Activated naive CD4-positive, alpha-beta T cell treated with anti-CD3 and anti-CD28 coated beads, Interleukin-2, amount 50 U/mL, for 72 hours (primary cell): Measurements from ENCODE around the gene FAM193A. TPM values are rescaled to one million over a fixed set of nuclear protein-coding genes. Genes with fewer than 3 reads are reported as not detected.
"Not testable (repeated sequence)": the region's sequence is repeated elsewhere in the genome, so short reads cannot be mapped to it uniquely, and the experiment has no call there.

Experiments used
- ATAC-seq, 2 donors: fragments of 150-1000 bp; cut with Tn5 transposase; 2 replicates each; pipeline ENCODE4 v1.10.0; 2021; ENCODE audit warnings: mild to moderate bottlenecking in 2 of 2, moderate library complexity in 2 of 2
- DNase-seq, 2 donors: peaks; one replicate each; pipeline ENCODE4 v3.0.0; 2021 to 2022; ENCODE audit warnings: low spot score in 2 of 2
- H3K27ac Mint-ChIP-seq, 2 donors: one replicate each; pipeline ENCODE4 v1.8.0; 2022; ENCODE audit warnings: mild to moderate bottlenecking in 2 of 2, mixed read lengths in 2 of 2
- H3K36me3 Mint-ChIP-seq, 2 donors: one replicate each; pipeline ENCODE4 v1.8.0; 2022; ENCODE audit warnings: mixed read lengths in 2 of 2
- H3K9me3 Mint-ChIP-seq, 2 donors: one replicate each; pipeline ENCODE4 v1.8.0; 2022; ENCODE audit warnings: mixed read lengths in 2 of 2
- total RNA-seq, 2 donors: library from RNA; stranded (reverse); gene quantifications; one replicate each; pipeline ENCODE4 v1.2.3, GENCODE V29; 2022

Gene FAM193A
- total RNA-seq, 2 donors from 2014 or later, result 31.0 to 32.4 TPM

DNA sequence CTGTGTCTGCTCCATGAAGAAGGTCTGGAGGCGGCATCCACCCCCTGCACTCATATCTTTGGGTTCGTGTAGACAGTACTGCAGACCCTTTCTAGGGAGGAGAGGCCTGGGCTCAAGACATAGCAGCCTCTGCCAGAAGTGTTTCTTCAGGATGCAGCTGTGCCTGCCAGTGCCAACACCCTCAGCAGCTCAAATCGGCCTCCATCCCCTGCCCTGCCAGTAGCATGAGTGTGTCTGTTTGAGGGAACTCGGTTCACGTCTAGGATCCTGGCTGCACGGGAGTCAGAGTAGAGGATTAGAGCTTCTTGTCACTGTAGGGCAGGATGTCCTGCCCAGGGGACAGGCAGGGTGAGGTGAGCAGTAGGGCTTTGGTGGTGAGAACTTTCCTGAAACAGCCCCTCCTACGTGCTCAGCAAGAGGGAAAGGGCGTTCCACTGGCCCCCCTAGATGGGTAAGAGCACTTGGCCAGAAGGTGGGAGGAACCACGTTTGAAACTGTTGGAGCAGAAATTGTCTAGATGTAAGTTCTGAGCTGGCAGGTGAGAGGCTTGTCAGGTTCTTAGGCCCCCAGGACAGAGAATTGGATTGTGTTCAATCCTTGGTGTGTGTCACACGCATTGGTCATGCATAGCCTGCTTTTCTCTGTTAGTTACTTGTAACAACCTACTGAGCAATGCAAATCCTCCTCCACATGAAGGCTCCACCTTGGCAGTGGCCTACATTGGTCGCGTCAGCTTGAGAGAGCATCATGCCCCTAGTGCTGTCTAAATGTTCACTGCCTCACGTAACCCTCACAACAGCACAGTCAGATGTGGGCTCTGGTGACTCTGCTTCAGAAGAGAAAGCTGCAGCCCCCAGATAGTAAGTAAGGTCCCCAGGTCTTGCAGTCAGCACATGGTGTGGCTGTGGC is 25.8 kb upstream of the FAM193A start:
- H3K36me3 Mint-ChIP-seq, result peaks cover 10 to 24% of the 10 kb centered on the region in 2 donors
- H3K27ac Mint-ChIP-seq, result peak overlapping the region; percentile 21 to 45
- DNase-seq (no peak), ATAC-seq (no peak)
- H3K9me3 Mint-ChIP-seq, result no peaks in the 10 kb centered on the region

DNA sequence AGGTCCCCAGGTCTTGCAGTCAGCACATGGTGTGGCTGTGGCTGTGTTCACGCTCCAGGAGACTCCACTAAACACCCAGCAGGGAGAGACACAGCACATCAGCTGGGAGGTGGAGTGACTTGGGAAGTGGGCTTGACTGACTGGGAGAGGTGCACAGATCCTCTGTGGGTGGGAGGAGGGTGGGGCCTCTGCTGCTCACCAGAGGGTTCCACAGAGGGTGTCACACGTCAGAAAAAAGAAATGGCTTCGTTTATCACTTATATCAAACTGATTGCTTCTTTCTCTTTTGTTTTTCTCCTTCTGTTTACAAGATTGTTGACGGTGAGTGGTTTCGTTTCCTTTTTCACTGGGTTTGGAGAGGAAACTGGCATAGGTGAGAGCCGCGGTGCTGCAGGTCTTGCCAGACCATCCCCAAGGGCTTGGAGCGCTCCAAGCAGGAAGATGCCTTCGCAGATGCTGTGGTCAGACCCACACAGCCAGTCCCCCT is 24.8 kb upstream of the FAM193A start:
- H3K36me3 Mint-ChIP-seq, result peaks cover 6 to 24% of the 10 kb centered on the region in 2 donors
- DNase-seq, result no peak
- H3K27ac Mint-ChIP-seq, result peak overlapping the region in 1 of 2 donors; percentile 52
- no peak for ATAC-seq
- H3K9me3 Mint-ChIP-seq, result no peaks in the 10 kb centered on the region

DNA sequence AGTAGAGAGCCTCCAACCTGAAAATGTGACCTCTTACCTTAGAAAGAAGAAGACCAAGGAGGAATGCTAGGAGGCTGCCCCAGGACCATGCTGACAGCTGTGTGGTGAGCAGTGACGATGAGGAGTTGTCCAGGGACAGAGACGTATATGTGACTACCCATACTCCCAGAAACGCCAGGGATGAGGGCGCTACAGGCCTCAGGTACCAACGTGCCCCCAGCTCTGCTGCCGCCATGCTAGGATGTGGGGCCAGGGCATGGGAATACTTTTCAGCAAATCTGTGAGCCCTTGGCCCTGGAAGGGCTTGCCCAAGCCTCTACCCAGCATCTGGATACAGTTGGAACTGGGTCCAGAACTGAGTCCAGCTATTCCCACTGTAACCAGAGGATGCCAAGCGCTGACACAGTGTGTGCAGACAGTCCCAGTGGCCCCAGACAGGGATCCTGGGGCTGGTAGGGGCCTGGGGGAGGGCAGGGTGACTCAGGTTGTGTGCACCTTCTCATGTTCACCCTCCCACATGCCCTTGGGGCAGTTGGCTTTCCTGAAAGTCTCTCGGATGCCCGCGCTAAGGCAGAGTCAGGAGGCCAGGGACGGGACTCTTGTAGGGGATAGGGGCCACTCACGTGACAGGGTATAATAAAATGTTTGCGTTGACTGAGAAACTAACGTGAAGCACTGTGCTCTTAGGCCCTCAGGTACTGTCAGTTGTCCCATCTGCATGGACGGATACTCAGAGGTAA is 23.9 kb upstream of the FAM193A start:
- ATAC-seq, result no peak
- H3K36me3 Mint-ChIP-seq, result peaks cover 6 to 24% of the 10 kb centered on the region in 2 donors
- H3K9me3 Mint-ChIP-seq, result no peaks in the 10 kb centered on the region
- H3K27ac Mint-ChIP-seq, result peak overlapping the region in 1 of 2 donors; percentile 52
- no peak for DNase-seq

DNA sequence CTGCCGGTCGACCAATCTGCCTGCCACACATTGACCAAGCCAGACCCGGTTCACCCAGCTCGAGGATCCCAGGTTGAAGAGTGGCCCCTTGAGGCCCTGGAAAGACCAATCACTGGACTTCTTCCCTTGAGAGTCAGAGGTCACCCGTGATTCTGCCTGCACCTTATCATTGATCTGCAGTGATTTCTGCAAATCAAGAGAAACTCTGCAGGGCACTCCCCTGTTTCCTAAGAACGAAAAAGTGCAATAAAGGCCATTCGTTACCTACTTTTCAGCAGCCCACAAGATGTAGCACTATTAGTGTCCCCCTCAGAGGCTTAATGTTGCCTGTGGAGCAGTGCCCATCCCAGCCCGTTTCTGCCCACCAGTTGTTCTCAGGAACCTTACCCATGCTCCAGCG is 22.3 kb upstream of the FAM193A start:
- H3K36me3 Mint-ChIP-seq, result peaks cover 6 to 24% of the 10 kb centered on the region in 2 donors
- not testable (repeated sequence) for H3K9me3 Mint-ChIP-seq, ATAC-seq, DNase-seq
- peak overlapping the region in 1 of 2 donors; percentile 14 for H3K27ac Mint-ChIP-seq

DNA sequence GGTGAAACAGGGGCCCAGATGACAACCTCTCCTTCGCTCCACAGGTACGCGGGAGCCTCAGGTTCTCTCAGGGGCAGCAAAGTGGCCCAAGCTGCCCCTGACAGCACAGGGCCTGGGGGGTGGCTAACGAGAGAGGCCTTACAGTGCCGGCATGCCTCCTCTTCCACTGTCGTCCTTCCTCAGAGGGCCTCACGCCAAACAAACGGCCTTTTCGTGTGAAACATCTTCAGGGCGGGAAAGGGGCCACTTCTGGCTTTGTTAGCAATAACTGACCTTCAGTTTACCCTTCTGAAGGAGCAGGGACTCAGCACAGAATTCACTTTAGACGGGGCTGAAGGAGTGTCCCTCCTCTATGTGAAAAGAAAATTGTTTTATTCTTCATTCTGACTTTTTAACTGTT is 21.5 kb upstream of the FAM193A start:
- Mint-ChIP-seq H3K36me3 (peaks cover 6 to 24% of the 10 kb centered on the region in 2 donors), H3K27ac (peak overlapping the region in 1 of 2 donors; percentile 75)
- DNase-seq, ATAC-seq, H3K9me3 Mint-ChIP-seq: not testable (repeated sequence)

DNA sequence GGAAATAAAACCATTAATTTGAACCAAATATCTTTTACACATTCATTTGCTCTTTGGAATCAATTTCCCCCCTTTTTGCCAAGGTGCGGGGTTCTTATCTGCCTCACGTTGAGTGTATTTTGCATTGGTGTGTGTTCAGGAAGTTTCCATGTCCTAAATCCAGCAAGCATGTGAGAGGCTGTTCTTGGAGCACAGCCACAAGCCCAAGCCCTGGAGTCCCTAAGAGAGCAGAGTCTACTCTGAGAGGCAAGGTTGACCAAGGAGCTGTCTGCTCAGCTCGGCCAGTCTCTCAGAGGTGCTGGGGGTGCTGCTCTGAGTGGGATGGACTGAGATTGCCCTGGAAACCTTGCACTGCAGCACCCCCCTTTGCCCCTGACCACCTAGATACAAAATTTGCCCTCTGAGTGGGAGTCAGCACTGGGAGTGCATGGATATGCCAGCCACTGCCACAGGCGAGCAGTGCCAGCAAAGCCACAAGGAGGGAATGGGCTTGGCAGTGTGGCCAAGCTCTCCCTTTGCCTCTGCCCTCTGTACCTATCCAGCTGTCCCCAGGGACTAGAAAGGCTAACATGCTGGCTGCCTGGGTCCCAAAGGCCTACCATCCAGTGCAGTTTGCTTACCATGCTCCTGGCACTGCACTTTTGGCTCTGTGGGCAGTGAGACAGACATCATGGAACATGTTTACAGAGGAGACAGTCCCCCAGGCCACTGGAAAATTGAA is 20.5 kb upstream of the FAM193A start:
- ATAC-seq (peak in 1 of 2 donors; percentile 17), DNase-seq (no peak)
- H3K27ac Mint-ChIP-seq, result peak overlapping the region; percentile 20 to 55
- H3K36me3 Mint-ChIP-seq, result peaks cover 6 to 24% of the 10 kb centered on the region in 2 donors
- no peaks in the 10 kb centered on the region for H3K9me3 Mint-ChIP-seq

DNA sequence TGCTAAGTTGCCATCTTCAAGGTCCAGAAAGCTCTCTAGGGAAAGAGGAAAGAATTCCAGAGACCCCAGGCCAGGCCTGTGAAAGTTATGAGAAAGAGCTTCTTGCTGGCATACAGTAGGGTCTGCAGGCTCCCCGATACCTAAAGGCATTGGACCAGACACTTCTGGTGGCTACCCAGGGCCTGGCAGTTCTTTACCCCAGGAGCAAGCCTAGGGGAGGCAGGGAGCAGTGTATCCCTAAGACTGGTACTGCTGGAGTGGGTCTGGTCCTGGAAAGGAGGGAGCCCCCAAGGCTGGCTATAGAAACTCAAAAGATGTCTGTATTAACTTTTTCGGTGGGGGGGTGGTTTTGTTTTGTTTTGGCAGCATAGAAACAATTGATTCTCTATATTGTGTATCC is 19.8 kb upstream of the FAM193A start:
- H3K9me3 Mint-ChIP-seq, result no peaks in the 10 kb centered on the region
- DNase-seq (no peak), ATAC-seq (peak in 1 of 2 donors; percentile 24)
- H3K27ac Mint-ChIP-seq, result peak overlapping the region; percentile 20 to 50
- peaks cover 6 to 24% of the 10 kb centered on the region in 2 donors for H3K36me3 Mint-ChIP-seq

DNA sequence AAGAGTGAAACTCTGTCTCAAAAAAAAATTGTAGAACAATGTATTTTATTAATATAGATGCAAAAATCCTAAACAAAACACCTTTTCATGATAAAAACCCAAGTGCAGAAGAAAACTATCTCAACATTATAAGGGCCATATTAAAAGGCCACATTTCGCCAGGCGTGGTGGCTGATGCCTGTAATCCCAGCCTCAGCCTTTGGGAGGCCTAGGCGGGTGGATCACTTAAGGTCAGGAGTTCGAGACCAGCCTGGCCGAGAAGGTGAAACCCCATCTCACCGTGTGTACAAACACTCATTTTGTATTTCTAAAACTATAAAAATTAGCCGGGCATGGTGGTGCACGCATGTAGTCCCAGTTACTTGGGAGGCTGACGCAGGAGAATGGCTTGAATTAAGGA is 9.9 kb upstream of the FAM193A start:
- no peaks in the 10 kb centered on the region for H3K36me3 Mint-ChIP-seq
- ATAC-seq (no peak), DNase-seq (no peak)
- no peaks in the 10 kb centered on the region for H3K9me3 Mint-ChIP-seq
- H3K27ac Mint-ChIP-seq, result peak overlapping the region in 1 of 2 donors; percentile 60

DNA sequence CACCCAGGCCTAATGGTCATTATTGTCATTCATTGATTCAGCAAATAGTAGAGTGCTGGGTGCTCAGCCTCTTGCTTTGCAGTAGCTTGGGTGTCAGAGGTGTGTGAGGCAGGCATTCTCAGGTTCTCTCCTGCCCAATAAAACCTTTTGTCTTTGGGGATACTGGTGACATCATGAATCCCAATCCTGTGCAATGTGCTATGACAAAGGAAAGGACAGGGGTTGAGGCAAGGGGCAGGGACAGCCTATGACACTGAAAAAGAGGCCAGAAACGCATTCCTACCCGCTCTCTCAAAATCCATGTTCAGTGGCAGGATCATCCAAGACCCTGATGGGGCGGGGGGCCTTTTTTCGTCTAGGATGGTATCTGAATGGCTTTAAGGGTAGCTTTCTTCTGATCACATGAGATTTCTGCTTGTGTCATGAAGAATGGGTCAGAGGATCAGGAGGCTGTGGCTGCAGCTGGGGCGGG is 1.5 kb upstream of the FAM193A start:
- Mint-ChIP-seq H3K36me3 (peaks cover 4% of the 10 kb centered on the region in 2 donors), H3K27ac (peak overlapping the region; percentile 88 to 99), H3K9me3 (no peaks in the 10 kb centered on the region)
- ATAC-seq (no peak), DNase-seq (no peak)

DNA sequence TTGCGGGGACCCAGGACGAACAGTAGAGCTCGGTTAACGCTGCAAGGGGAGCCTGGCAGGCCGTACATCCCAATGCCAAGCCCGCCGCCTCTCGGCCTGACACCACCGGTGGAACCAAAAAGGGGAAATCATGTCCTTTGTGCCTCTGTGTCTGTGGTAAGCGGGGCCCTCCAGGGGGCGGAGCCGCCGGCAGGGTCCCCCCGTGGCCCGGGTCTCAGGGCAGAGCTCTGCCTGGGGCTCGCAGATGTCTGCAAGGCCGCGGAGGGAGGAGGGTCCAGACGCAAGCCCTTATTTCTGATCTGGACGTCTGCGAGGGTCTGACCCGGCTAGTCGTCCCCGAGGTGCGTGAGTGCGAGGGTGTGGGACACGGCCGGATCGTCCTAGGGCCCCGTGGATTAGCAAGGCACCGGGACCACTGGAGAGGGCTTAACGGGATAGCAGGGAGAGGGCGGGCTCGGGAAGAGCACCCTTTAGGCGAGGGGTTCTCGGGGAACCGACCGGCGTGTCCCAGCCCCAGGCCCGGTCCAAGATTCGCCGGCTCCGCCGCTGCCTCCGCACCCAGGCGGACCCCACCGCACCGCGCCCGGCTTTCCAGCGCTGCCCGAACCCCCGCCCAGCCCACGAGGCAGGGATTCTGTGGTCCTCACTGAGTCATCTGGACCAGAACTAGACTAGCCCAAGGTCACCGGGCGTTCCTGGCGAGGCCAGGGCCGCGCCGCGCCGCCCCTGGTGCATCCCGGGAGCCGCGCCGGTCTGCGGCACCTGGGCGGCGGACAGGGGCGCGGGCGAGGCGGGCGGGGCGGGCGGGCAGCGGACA is 863 bp upstream of the FAM193A start:
- H3K9me3 Mint-ChIP-seq, result no peaks in the 10 kb centered on the region

DNA sequence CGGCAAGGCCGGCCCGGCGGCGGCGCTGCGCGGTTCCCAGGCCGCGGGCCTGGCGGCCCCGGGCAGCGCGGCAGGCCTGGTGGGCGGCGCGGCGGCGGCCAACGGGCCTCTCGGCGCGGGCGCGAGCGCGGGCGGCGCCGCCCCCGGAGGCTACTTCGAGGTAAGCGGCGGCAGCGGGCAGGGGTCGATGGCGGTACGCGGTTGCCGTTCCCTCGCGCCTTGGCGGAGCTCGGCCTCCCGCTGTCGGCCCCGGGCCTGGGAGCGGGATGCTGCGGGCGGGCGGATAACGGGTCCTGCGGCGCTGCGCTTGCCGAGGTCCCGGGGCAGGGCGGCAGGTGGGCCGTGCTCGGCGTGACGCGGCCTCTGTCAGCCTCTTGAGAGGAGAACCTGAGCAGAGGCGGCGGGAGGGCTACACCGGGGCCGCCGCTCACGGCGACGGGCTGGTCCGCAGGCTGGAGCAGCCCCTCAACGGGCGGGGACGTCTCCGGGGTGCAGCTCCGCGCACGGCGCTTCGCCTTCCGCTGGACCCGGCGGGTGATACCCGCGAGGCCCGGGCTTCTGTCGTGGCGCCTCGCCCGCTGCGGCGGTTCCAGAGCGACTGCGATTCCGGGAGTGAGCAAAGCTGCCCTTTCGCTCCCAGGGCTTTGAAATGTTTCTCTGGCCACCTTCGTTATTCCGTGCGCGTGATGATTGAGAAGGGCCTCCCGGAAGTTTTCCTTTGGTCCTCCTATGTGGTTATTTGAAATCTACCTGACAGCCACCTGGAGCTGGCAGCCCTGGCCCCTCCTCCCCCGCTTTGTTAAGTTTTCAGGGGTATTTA is 774 bp downstream of the FAM193A start:
- H3K36me3 Mint-ChIP-seq, result peaks cover 4% of the 10 kb centered on the region in 2 donors
- peak overlapping the region; percentile 88 to 95 for H3K27ac Mint-ChIP-seq
- DNase-seq (peak; percentile 66 to 72), ATAC-seq (peak; percentile 14 to 16)
- no peaks in the 10 kb centered on the region for H3K9me3 Mint-ChIP-seq

More for the DNA sequence above, 863 bp upstream of the FAM193A start:
- DNase-seq (peak; percentile 62 to 75), ATAC-seq (peak; percentile 39 to 56)
- Mint-ChIP-seq H3K27ac (peak overlapping the region; percentile 88 to 99), H3K36me3 (peaks cover 4% of the 10 kb centered on the region in 2 donors)

DNA sequence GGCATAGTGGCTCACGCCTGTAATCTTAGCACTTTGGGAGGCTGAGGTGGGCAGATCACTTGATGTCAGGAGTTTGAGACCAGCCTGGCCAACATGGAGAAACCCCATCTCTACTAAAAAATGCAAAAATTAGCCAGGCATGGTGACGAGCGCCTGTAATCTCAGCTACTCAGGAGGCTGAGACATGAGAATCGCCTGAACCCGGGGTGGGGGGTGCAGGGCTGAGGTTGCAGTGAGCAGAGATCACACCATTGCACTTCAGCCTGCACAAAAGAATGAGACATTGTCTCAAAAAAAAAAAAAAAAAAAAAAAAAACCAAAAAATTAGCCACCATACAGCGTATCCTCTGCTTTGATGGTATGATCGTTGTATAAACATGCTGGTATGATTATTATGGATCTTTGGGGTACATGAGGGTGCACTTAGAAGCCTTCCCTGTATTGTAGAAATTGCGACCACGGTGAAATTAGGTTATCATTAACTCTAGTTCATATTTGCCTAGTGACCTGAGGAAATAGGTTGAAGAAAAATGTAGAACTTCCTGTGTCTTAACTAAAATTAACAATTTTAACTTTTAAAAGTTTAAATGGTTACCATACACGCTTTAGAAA is 7.2 kb downstream of the FAM193A start:
- not testable (repeated sequence) for DNase-seq, ATAC-seq, H3K27ac Mint-ChIP-seq, H3K9me3 Mint-ChIP-seq, H3K36me3 Mint-ChIP-seq

DNA sequence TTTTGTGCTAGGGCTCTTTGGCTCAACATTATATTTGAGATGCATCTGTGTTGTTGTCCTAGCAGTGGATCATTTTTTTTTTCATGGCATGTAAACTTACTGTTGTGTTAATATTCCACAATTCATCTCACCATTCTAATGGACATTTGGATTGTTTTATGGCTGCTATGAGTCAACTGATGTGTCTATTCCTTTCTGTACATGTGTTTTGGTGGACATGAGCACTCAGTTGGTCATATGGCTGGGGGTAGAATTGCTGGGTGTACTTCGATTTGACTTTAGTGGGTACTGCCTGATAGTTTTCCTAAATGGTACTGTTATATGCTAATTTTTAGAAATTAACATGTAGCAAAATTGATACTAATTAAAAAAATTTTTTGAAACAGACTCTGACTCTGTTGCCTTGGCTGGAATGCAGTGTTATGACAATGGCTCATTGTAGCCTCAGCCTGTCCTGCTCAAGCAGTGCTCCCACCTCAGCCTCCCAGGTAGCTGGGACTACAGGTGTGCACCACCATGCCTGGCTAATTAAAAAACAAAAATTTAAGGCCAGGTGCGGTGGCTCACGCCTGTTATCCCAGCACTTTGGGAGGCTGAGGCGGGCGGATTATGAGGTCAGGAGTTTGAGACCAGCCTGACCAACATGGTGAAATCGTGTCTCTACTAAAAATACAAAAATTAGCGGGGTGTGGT is 9.0 kb downstream of the FAM193A start:
- Mint-ChIP-seq H3K36me3 (peaks cover 0 to 6% of the 10 kb centered on the region in 2 donors), H3K9me3 (no peaks in the 10 kb centered on the region), H3K27ac (peak overlapping the region; percentile 36 to 59)
- no peak for ATAC-seq
- DNase-seq, result no peak

DNA sequence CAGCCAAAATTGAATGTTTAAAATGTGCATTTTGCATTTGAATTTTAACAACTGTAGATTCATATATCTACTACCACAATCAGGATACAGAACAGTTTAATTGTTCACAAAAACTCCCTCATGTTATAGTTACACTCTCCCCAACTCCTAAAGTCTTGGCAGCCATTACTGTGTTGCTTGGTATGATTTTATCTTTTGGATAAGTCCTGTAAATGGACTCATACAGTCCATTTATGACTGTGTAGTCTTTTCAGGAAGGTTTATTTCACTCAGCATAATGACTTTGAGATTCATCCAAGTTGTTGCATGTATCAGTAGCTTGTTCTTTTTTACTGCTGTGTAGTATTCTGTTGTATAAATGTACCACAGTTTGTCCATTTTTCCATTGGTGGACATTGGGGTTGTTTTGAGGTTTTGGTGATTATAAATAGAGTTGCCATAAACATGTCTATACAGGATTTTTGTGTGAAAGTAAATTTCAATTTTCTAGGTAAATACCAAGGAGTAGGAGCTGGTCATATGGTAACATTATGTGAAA is 9.9 kb downstream of the FAM193A start:
- peaks cover 0 to 6% of the 10 kb centered on the region in 2 donors for H3K36me3 Mint-ChIP-seq

More for the DNA sequence above, 9.9 kb downstream of the FAM193A start:
- peak; percentile 59 to 67 for ATAC-seq
- H3K27ac Mint-ChIP-seq, result no peak overlapping the region
- no peaks in the 10 kb centered on the region for H3K9me3 Mint-ChIP-seq
- DNase-seq, result no peak
